Heart left ventricle (tissue), 13 donors: Measurements from ENCODE around the gene NUP210.

Experiments used
- POLR2A ChIP-seq, 2 donors: fragments of 450-650 bp; IDR thresholded peaks; one replicate each; pipeline ENCODE4 v1.6.1; 2017; ENCODE audit warnings: antibody characterized with exemption in 2 of 2, mild to moderate bottlenecking in 2 of 2, moderate library complexity in 2 of 2
- TF ChIP-seq, protein P1 (sequence below), 12 donors: fragments of 200-600 bp; sonication (generic) in 4 of 12; IDR thresholded peaks; one replicate each; pipeline versions ENCODE4 v1.5.0 to v1.8.0; 2018 to 2022; ENCODE audit warnings: antibody characterized with exemption in 12 of 12, mild to moderate bottlenecking in 5 of 12
- donor health status: ischemic (EF 13 %, LVEDD 7.1; RV severe dilation, severe dysfunction).
- donor health status: DM: no; HTN: yes; CAD: no.
- donor health status: DM: no; HTN: no; CAD: no.
- donor health status: ischemic (EF 25% LVEDD 6.9; RV normal size, moderate dysfunction).
- donor health status: ischemic (EF 25% LVEDD 5.7; RV mildly dilated, moderate dysfunction).
- donor health status: ischemic (EF 35%, LVEDD 5.7; RV mildly dilated, moderate dysfunction).
- donor health status: nonischemic (EF 11% LVEDD 7.7; RV severe dilation, severe dysfunction).
- donor health status: DM: yes; HTN: yes; CAD: no.
- donor health status: PGD.
- donor health status: ischemic (EF 29% LVEDD 5.4; RV normal size, mild dysfunction).
- donor health status: nonischemic (EF 23%, LVEDD 6.1; RV moderate dilation, normal function).

DNA sequence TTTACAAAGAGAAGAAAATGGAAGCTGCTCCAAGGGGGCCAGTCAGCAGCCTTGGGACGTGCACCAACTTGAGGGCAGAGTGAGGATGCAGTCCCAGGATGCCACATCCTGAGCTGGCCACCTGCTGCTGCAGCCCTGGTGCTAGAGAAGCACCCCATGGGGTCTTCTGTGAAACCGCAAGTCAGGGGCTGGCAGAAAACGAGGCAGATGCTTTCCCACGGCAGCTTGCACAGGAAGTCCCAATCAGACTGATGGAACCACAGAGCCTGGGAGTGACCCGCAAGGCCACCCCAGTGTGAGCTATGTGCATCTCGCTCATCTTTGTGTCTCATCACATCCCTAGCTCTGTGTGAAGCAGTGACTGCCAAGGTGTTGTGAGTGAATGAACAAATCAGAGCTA lies 76.5 kb downstream of the NUP210 start:
- TF ChIP-seq, protein P1, sequence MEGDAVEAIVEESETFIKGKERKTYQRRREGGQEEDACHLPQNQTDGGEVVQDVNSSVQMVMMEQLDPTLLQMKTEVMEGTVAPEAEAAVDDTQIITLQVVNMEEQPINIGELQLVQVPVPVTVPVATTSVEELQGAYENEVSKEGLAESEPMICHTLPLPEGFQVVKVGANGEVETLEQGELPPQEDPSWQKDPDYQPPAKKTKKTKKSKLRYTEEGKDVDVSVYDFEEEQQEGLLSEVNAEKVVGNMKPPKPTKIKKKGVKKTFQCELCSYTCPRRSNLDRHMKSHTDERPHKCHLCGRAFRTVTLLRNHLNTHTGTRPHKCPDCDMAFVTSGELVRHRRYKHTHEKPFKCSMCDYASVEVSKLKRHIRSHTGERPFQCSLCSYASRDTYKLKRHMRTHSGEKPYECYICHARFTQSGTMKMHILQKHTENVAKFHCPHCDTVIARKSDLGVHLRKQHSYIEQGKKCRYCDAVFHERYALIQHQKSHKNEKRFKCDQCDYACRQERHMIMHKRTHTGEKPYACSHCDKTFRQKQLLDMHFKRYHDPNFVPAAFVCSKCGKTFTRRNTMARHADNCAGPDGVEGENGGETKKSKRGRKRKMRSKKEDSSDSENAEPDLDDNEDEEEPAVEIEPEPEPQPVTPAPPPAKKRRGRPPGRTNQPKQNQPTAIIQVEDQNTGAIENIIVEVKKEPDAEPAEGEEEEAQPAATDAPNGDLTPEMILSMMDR (IDR thresholded peaks at IDR 0.05): no peak
- no peak for TF ChIP-seq POLR2A (IDR thresholded peaks at IDR 0.05)
